Mesenchymal stem cell (in vitro differentiated cells and primary cell): Measurements from ENCODE around the gene CTNNA3.

Experiments
- DNase-seq: peaks from one replicate; pipeline ENCODE4 v3.0.0-alpha.2; 2013
- H2AFZ ChIP-seq: one replicate; pipeline ENCODE4 v1.6.1; 2013; ENCODE audit warnings: low read depth, mild to moderate bottlenecking, control low read depth, inconsistent platforms, low read length, moderate library complexity
- H2AK5ac ChIP-seq: 2 replicates; pipeline ENCODE4 v1.6.1; 2013; ENCODE audit warnings: low read length, moderate library complexity, mild to moderate bottlenecking, inconsistent platforms; ENCODE audit not compliant: severe bottlenecking
- H2BK120ac ChIP-seq: one replicate; pipeline ENCODE4 v1.6.1; 2013; ENCODE audit warnings: low read depth, mild to moderate bottlenecking, inconsistent platforms, low read length, moderate library complexity
- H2BK12ac ChIP-seq, 2 experiments: one replicate each; pipeline ENCODE4 v1.6.1; 2013; ENCODE audit warnings: inconsistent platforms in 2 of 2, low read length in 2 of 2, mild to moderate bottlenecking in 2 of 2, moderate library complexity in 2 of 2, control low read depth in 1 of 2
- H2BK15ac ChIP-seq: one replicate; pipeline ENCODE4 v1.6.1; 2013; ENCODE audit warnings: mild to moderate bottlenecking, low read depth, inconsistent platforms; ENCODE audit not compliant: poor library complexity, severe bottlenecking
- H2BK5ac ChIP-seq: 2 replicates; pipeline ENCODE4 v1.6.1; 2013; ENCODE audit warnings: low read depth, mild to moderate bottlenecking, low read length, control low read depth, inconsistent platforms; ENCODE audit not compliant: poor library complexity, severe bottlenecking
- H3K14ac ChIP-seq, 2 experiments: one replicate each; pipeline ENCODE4 v1.6.1; 2013; ENCODE audit warnings: inconsistent platforms in 2 of 2, low read length in 2 of 2, control low read depth in 1 of 2, mild to moderate bottlenecking in 1 of 2, moderate library complexity in 1 of 2
- H3K18ac ChIP-seq, 2 experiments: one replicate each; pipeline ENCODE4 v1.6.1; 2013; ENCODE audit warnings: inconsistent platforms in 2 of 2, low read length in 2 of 2, control low read depth in 1 of 2, low read depth in 1 of 2, mild to moderate bottlenecking in 1 of 2
- H3K23ac ChIP-seq, 2 experiments: one replicate each; pipeline ENCODE4 v1.6.1; 2013; ENCODE audit warnings: inconsistent platforms in 2 of 2, low read length in 2 of 2, mild to moderate bottlenecking in 2 of 2, moderate library complexity in 2 of 2, control low read depth in 1 of 2
- H3K27ac ChIP-seq: 2 replicates; pipeline ENCODE4 v1.5.1; 2013; ENCODE audit warnings: mild to moderate bottlenecking, moderate library complexity, low read length, control low read depth, inconsistent platforms; ENCODE audit not compliant: poor library complexity, severe bottlenecking
- H3K27me3 ChIP-seq, 2 experiments: 2 replicates each; pipeline versions ENCODE4 v1.6.1 to v1.7.0; 2013; ENCODE audit warnings: low read length in 2 of 2, mild to moderate bottlenecking in 2 of 2, moderate library complexity in 2 of 2, control low read depth in 1 of 2, inconsistent platforms in 1 of 2; ENCODE audit not compliant: control insufficient read depth in 1 of 2, insufficient read depth in 1 of 2
- H3K36me3 ChIP-seq, 2 experiments: 2 replicates each; pipeline versions ENCODE4 v1.6.1 to v1.7.0; 2013; ENCODE audit warnings: low read length in 2 of 2, control low read depth in 1 of 2, inconsistent platforms in 1 of 2, low read depth in 1 of 2, mild to moderate bottlenecking in 1 of 2; ENCODE audit not compliant: insufficient read depth in 2 of 2, control insufficient read depth in 1 of 2
- H3K4ac ChIP-seq, 2 experiments: one replicate each; pipeline ENCODE4 v1.6.1; 2013; ENCODE audit warnings: inconsistent platforms in 2 of 2, low read length in 2 of 2, mild to moderate bottlenecking in 2 of 2, moderate library complexity in 2 of 2, control low read depth in 1 of 2, low read depth in 1 of 2
- H3K4me1 ChIP-seq: 2 replicates; pipeline ENCODE4 v1.6.1; 2013; ENCODE audit warnings: low read depth, low read length, control low read depth; ENCODE audit not compliant: control insufficient read depth, insufficient read depth
- H3K4me2 ChIP-seq: 2 replicates; pipeline ENCODE4 v1.6.1; 2013; ENCODE audit warnings: low read length, mild to moderate bottlenecking, inconsistent platforms; ENCODE audit not compliant: poor library complexity, severe bottlenecking
- H3K4me3 ChIP-seq, 2 experiments: 2 replicates each; pipeline versions ENCODE4 v1.5.1 to v1.7.0; 2013; ENCODE audit warnings: low read length in 2 of 2, mild to moderate bottlenecking in 2 of 2, control low read depth in 1 of 2, low read depth in 1 of 2; ENCODE audit not compliant: insufficient read depth in 1 of 2
- H3K79me1 ChIP-seq: replicated peaks from 2 replicates; pipeline ENCODE4 v1.6.1; 2013; ENCODE audit warnings: mild to moderate bottlenecking, control low read depth, low read length, inconsistent platforms; ENCODE audit not compliant: poor library complexity, severe bottlenecking
- H3K9ac ChIP-seq: 2 replicates; pipeline ENCODE4 v1.7.0; 2013; ENCODE audit warnings: mild to moderate bottlenecking, low read length, moderate library complexity
- H3K9me3 ChIP-seq: 2 replicates; pipeline ENCODE4 v1.7.0; 2013; ENCODE audit warnings: mild to moderate bottlenecking, low read length; ENCODE audit not compliant: control insufficient read depth
- H4K8ac ChIP-seq: one replicate; pipeline ENCODE4 v1.6.1; 2013; ENCODE audit warnings: inconsistent platforms, mild to moderate bottlenecking, low read length, moderate library complexity
- H4K91ac ChIP-seq: one replicate; pipeline ENCODE4 v1.6.1; 2013; ENCODE audit warnings: mild to moderate bottlenecking, low read length, inconsistent platforms
- WGBS: methylation state at CpG from one replicate; pipeline ENCODE4 v1.1.7; 2013; ENCODE audit warnings: mixed read lengths; 5-methylcytosine and 5-hydroxymethylcytosine counted together

Gene CTNNA3

DNA sequence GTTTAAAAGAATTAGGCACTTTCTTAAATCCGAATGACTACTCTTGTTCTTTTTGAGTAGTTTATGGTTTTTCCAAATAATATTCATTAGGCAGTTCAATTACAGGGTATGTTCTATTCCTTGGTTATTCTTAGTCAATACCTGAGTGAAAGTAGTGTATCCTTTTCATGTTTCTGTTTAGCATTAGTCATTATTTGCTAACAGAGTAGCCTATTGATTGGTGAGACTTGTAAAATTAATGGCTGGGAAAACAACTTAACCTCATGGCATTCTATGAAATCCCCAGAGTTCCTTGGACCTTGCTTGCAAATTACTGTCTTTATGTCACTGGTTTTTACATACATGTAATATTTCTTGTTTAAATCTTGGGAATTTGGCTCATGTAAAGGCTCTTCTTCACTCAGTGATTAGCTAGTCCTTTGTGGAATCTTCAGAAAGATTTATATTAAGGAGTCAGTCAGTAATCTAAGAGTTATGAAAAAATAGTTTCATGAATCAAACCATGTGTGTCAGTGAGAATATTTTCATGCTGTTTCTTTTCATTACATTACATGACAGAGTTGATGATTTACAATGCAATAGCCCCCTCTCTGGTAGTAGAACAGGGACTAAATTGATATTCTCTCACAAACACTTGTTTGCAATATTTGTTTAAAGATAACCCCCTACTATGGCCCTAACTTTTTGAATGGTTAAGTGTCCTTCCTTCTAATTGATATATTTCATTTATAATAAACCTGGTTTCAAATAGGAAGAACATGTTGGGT is 851.6 kb downstream of the CTNNA3 start:
- Histone ChIP-seq H3K27me3 (no peaks in the 10 kb centered on the region), H2AFZ (no peak overlapping the region), H3K9me3 (no peaks in the 10 kb centered on the region), H3K9ac (no peak overlapping the region), H2BK5ac (no peak overlapping the region), H3K4me1 (no peaks in the 10 kb centered on the region), H3K4me3 (no peak overlapping the region), H3K14ac (no peak overlapping the region), H3K79me1 (no peaks in the 10 kb centered on the region), H2BK12ac (no peak overlapping the region), H2BK15ac (no peak overlapping the region), H3K18ac (no peak overlapping the region), H3K4me2 (no peak overlapping the region), H4K8ac (no peak overlapping the region), H4K91ac (no peak overlapping the region), H3K4ac (no peak overlapping the region), H3K27ac (no peak overlapping the region), H2BK120ac (no peak overlapping the region), H3K36me3 (no peaks in the 10 kb centered on the region), H3K23ac (no peak overlapping the region), H2AK5ac (no peak overlapping the region)
- no CpG with 5 or more reads among the region's 1 CpG for WGBS
- no peak for DNase-seq

DNA sequence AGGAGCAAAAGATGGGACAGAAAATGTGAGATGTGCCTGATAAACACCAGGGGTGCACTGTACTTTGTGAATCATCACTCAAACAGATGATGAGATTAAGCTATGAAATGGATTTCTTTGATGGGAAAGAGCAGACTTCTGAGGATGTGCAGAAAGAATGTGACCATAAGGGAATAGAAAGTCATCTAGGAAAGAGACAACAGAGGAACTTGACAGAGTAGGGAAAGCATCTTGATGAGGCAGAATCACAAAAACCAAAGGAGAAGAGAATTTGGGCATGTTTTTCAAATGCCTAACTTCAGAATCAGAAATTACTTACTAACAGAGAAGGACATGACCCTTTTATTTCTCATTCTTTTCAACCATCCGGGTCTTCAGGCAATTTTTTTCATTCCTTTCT is 852.6 kb downstream of the CTNNA3 start:
- no peaks in the 10 kb centered on the region for H3K27me3 ChIP-seq
- H4K91ac ChIP-seq, result no peak overlapping the region
- H3K23ac ChIP-seq, result no peak overlapping the region
- H4K8ac ChIP-seq, result no peak overlapping the region
- no peak overlapping the region for H3K9ac ChIP-seq
- H3K36me3 ChIP-seq, result no peaks in the 10 kb centered on the region
- H3K4me2 ChIP-seq, result no peak overlapping the region
- no peaks in the 10 kb centered on the region for H3K9me3 ChIP-seq
- no peak overlapping the region for H3K14ac ChIP-seq
- H2BK12ac ChIP-seq, result no peak overlapping the region
- no peak overlapping the region for H2AFZ ChIP-seq
- no peak overlapping the region for H3K4ac ChIP-seq
- H3K4me1 ChIP-seq, result no peaks in the 10 kb centered on the region
- no peaks in the 10 kb centered on the region for H3K79me1 ChIP-seq
- no peak for DNase-seq
- H3K4me3 ChIP-seq, result no peak overlapping the region
- no peak overlapping the region for H3K27ac ChIP-seq
- no peak overlapping the region for H2BK15ac ChIP-seq
- WGBS, result no CpG with 5 or more reads among the region's 1 CpG
- no peak overlapping the region for H3K18ac ChIP-seq
- H2BK120ac ChIP-seq, result no peak overlapping the region
- H2AK5ac ChIP-seq, result no peak overlapping the region
- no peak overlapping the region for H2BK5ac ChIP-seq

DNA sequence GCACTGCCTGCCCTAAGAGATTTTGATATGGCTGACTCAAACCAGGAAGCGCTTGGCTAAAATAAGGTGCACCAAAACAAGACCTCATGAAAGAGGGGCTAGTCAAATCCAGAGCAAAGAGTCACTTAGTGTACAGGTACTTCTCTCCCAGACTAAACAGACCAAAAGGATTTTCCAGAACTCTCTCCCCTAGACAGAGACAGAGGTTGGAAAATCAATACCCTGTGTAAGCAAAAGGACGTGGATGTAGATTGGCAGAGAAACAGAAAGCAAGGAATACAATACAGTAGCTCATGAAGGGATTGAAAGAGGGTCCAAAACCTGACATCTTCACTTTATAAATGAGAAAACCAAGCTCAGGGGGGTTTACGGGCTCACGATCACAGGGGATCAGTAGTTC is 853.1 kb downstream of the CTNNA3 start:
- H2BK120ac ChIP-seq, result no peak overlapping the region
- H3K79me1 ChIP-seq, result no peaks in the 10 kb centered on the region
- H4K91ac ChIP-seq, result no peak overlapping the region
- no peak overlapping the region for H2AFZ ChIP-seq
- no peak overlapping the region for H3K27ac ChIP-seq
- no peak overlapping the region for H3K14ac ChIP-seq
- no peak for DNase-seq
- H2BK15ac ChIP-seq, result no peak overlapping the region
- no peak overlapping the region for H3K4me2 ChIP-seq
- H2BK12ac ChIP-seq, result no peak overlapping the region
- no peak overlapping the region for H3K4me3 ChIP-seq
- no peak overlapping the region for H2BK5ac ChIP-seq
- H4K8ac ChIP-seq, result no peak overlapping the region
- no peaks in the 10 kb centered on the region for H3K27me3 ChIP-seq
- H3K4ac ChIP-seq, result no peak overlapping the region
- H3K9ac ChIP-seq, result no peak overlapping the region
- H3K9me3 ChIP-seq, result no peaks in the 10 kb centered on the region
- H3K4me1 ChIP-seq, result no peaks in the 10 kb centered on the region
- WGBS, result 81% methylated on average over 3 of the region's 4 CpGs
- no peak overlapping the region for H3K18ac ChIP-seq
- H2AK5ac ChIP-seq, result no peak overlapping the region
- H3K36me3 ChIP-seq, result no peaks in the 10 kb centered on the region
- no peak overlapping the region for H3K23ac ChIP-seq

DNA sequence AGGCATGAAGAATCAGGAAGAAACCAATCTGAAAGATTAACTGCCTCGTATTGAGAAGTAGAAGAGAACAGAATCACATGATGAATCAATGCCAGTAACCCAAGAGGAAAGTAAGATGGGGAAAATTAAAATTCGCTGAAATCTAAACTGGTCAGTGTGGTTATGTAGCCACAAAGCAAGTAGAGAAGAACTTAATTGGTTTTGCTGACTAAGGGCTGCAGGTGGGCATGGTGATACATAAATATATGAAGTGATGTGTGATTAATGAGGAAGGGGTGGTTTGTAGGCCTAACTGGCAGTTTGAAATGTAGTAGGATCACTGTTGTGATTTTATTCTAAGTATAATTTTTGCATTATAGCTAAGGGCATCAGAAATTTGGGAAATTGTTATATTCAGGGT is 853.6 kb downstream of the CTNNA3 start:
- Histone ChIP-seq H3K4ac (no peak overlapping the region), H2AK5ac (no peak overlapping the region), H3K27ac (no peak overlapping the region), H2AFZ (no peak overlapping the region), H3K4me1 (no peaks in the 10 kb centered on the region), H2BK120ac (no peak overlapping the region), H3K9ac (no peak overlapping the region), H2BK15ac (no peak overlapping the region), H2BK12ac (no peak overlapping the region), H3K4me3 (no peak overlapping the region), H3K18ac (no peak overlapping the region), H3K79me1 (no peaks in the 10 kb centered on the region), H3K4me2 (no peak overlapping the region), H3K27me3 (no peaks in the 10 kb centered on the region), H3K36me3 (no peaks in the 10 kb centered on the region), H2BK5ac (no peak overlapping the region), H3K23ac (no peak overlapping the region), H4K8ac (no peak overlapping the region), H3K14ac (no peak overlapping the region), H3K9me3 (no peaks in the 10 kb centered on the region), H4K91ac (no peak overlapping the region)
- 85% methylated on average over 2 of the region's 2 CpGs for WGBS
- no peak for DNase-seq
